Stimulated activated CD8-positive, alpha-beta memory T cell treated with anti-CD3 and anti-CD28 coated beads, Interleukin-2, amount 100 ng/mL, for 1 hour (primary cell): Measurements from ENCODE around the gene PPP3R1.

ENCODE experiments used
- DNase-seq, 2 donors: peaks; one replicate each; pipeline ENCODE4 v3.0.0-alpha.2; 2020; ENCODE audit warnings: low read depth in 2 of 2

Gene PPP3R1

GRCh38 chr2:68151037-68151436 is 101.3 kb downstream of the PPP3R1 start:
- DNase-seq = no peak

- no peak for DNase-seq
Observed at GRCh38 chr2:68141875-68142274, 110.5 kb downstream of the PPP3R1 start.

GRCh38 chr2:68135448-68136320 is 116.6 kb downstream of the PPP3R1 start:
- DNase-seq = no peak

- DNase-seq = no peak
Observed at GRCh38 chr2:68134554-68134953, 117.8 kb downstream of the PPP3R1 start.

GRCh38 chr2:68134120-68134519 is 118.2 kb downstream of the PPP3R1 start:
- no peak for DNase-seq
